NCI-H2227 treated with DMSO at 0.1 percent for 48 hours (cell line): ENCODE results near the gene NRXN3.

Experiments used
- DNase-seq: peaks from one replicate; lab custom pipeline; 2025; lab: John Stamatoyannopoulos, UW

The NRXN3 gene

GRCh38 chr14:79534703-79535353 lies 1364.7 kb downstream of the NRXN3 start:
- no peak for DNase-seq

GRCh38 chr14:79540394-79540793 lies 1370.2 kb downstream of the NRXN3 start:
- DNase-seq, result no peak

GRCh38 chr14:79542121-79542520 lies 1371.9 kb downstream of the NRXN3 start:
- no peak for DNase-seq

- no peak for DNase-seq
Measured at GRCh38 chr14:79543348-79543747, 1373.2 kb downstream of the NRXN3 start.

- DNase-seq, result no peak
Measured at GRCh38 chr14:79543967-79544697, 1374.0 kb downstream of the NRXN3 start.

GRCh38 chr14:79544698-79545070 lies 1374.5 kb downstream of the NRXN3 start:
- no peak for DNase-seq

GRCh38 chr14:79548836-79549235 lies 1378.7 kb downstream of the NRXN3 start:
- no peak for DNase-seq

GRCh38 chr14:79549515-79549914 lies 1379.3 kb downstream of the NRXN3 start:
- DNase-seq, result no peak

- no peak for DNase-seq
Measured at GRCh38 chr14:79551523-79551922, 1381.3 kb downstream of the NRXN3 start.

GRCh38 chr14:79552778-79553177 lies 1382.6 kb downstream of the NRXN3 start:
- no peak for DNase-seq

- no peak for DNase-seq
Measured at GRCh38 chr14:79554816-79555215, 1384.6 kb downstream of the NRXN3 start.

GRCh38 chr14:79555429-79555828 lies 1385.3 kb downstream of the NRXN3 start:
- no peak for DNase-seq

GRCh38 chr14:79557309-79557708 lies 1387.1 kb downstream of the NRXN3 start:
- DNase-seq, result no peak

- DNase-seq, result no peak
Measured at GRCh38 chr14:79562185-79562584, 1392.0 kb downstream of the NRXN3 start.

GRCh38 chr14:79564371-79564770 lies 1394.2 kb downstream of the NRXN3 start:
- no peak for DNase-seq

GRCh38 chr14:79567306-79567705 lies 1397.1 kb downstream of the NRXN3 start:
- no peak for DNase-seq

GRCh38 chr14:79568594-79568993 lies 1398.4 kb downstream of the NRXN3 start:
- DNase-seq, result peak; percentile 40

- DNase-seq, result no peak
Measured at GRCh38 chr14:79569072-79569471, 1398.9 kb downstream of the NRXN3 start.

GRCh38 chr14:79570648-79571047 lies 1400.5 kb downstream of the NRXN3 start:
- no peak for DNase-seq

- DNase-seq, result no peak
Measured at GRCh38 chr14:79571366-79571765, 1401.2 kb downstream of the NRXN3 start.

GRCh38 chr14:79573486-79573885 lies 1403.3 kb downstream of the NRXN3 start:
- DNase-seq, result no peak

GRCh38 chr14:79575032-79575431 lies 1404.9 kb downstream of the NRXN3 start:
- DNase-seq, result no peak

GRCh38 chr14:79576424-79576823 lies 1406.3 kb downstream of the NRXN3 start:
- no peak for DNase-seq

- peak; percentile 61 for DNase-seq
Measured at GRCh38 chr14:79578470-79578869, 1408.3 kb downstream of the NRXN3 start.
